HG03469 (cell line): ENCODE measurements around the gene MMP2.

Experiments used
- ATAC-seq: cut with Tn5 transposase; IDR thresholded peaks from one replicate; pipeline ENCODE4 v1.9.1; 2021; ENCODE audit warnings: mild to moderate bottlenecking, moderate library complexity, moderate number of reproducible peaks; ENCODE audit not compliant: unreplicated experiment

MMP2 gene

DNA sequence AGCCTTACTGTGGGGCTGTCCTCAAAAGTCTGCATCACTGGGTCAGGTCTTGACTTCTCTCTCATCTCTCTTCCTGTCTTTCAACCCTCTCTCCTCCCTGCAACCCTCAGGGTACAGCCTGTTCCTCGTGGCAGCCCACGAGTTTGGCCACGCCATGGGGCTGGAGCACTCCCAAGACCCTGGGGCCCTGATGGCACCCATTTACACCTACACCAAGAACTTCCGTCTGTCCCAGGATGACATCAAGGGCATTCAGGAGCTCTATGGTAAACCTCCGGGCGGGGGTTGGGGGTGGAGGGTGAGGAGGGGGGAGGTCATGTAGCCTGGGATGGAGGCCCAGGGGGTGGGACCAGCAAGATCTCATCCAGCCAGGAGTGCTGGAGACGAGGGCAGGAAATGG lies 12.7 kb downstream of the MMP2 start:
- no peak for ATAC-seq

DNA sequence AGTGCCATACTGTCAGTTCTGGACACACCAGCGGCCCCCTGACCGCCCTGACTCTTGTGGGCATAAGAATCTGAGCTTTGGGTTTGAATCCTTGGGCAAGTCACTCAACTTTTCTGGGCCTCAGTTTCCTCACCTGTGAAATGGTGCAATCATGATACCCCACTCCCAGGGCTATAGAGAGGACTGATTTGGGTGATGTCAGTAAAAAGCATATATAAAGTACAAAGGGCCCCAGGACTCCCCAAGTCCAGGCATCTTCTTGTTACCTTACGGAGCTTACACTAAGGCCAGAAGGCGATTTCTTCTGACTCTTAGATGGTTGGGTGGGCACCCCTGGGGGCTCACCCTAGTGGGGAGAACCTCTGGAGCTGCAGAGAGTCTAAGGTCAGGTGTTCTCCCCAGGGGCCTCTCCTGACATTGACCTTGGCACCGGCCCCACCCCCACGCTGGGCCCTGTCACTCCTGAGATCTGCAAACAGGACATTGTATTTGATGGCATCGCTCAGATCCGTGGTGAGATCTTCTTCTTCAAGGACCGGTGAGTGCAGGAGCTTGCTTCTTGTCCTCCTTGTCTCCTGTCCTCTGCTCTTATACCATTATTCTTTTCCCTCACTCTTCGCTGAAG lies 13.9 kb downstream of the MMP2 start:
- ATAC-seq, result no peak

DNA sequence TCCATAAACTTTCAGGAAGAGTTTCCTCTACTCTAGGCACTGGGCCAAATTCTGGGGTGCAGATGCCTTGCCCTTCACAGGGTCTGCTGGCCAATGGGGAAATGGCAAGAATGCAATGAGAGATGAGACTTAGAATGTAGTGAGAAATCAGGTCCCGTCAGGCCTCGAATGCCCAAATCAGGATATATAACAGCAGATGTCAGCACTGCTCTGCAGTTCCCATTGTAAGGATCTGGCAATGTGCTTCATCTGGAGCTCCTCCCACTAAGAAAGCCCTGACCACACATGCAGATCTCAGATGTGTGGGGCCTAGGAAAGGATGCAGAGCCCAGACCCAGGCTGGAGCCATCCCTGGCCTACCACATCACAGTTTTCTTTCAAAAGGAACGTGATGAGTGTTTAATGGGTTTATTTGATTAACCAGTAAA lies 16.0 kb downstream of the MMP2 start:
- no peak for ATAC-seq

DNA sequence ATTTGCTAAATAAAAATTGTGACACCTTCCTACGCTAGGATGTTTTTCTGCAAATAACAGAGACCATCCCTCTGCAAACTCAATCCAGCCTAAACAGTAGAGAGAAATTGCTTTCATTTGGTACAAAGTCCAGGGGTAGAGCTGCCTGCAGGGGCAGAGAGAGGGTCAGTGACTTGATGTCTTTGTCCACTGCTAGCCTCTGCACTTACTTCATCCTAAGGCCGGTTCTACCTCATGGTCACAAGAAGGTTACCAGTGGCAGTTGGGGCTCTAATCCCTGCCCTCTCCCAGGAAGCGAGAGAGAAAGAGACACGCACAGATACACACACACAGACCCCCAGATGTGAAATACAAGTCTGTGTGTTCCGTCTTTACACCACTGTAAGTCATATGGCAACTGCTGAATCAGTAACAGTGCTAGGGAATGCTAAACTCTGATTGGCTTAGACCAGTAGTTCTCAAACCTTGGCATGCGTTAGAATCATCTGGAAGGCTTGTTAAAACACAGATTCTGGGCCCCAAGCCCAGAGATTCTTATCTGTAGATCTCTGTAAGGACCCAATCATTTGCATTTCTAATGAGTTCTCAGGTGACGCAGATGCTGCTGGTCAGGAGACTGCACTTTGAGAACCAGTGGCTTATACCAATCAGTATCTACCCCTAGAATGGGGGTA lies 16.8 kb downstream of the MMP2 start:
- no peak for ATAC-seq

DNA sequence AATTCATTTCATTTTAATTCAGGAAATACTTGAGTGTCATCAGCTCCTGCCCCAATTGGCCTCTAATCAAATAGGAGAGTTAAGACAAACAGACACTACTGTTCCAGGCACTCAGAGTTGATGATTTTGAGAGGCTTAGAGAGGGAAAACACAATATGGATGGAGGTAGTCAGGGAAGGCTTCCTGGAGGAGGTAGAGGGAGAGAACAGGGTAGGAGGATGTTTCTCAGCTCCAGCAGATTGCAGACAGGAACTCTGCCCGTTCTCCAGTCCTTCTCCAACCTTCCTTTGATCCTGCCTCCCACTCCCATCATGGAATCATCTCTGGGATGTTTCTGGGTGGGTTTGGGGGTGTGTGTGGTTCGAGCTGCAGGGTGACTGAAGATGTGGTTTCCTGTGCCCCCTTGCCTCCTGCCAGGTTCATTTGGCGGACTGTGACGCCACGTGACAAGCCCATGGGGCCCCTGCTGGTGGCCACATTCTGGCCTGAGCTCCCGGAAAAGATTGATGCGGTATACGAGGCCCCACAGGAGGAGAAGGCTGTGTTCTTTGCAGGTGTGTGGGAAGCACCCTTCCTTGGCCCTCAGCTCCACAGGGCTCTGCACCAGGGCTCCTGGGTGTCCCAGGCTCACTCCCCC lies 17.6 kb downstream of the MMP2 start:
- no peak for ATAC-seq

DNA sequence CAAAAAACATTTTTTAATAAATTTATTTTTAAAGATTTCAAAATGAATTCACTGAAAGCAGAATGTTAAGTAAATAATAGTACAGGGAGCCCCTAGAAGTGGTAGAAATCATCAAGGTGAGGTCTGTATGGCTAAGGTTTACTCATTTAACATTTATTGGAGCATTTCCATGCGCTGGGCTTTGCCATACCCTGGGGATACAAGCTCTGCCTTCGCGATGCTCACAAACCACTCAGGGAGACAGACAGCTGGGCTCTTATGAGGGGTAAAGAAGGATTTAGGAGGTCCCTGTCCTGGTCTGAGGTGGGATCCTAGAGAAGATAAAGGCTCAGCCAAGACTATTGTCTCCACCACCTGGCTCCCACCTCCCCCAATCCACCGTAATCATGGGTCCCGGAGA lies 18.6 kb downstream of the MMP2 start:
- no peak for ATAC-seq

DNA sequence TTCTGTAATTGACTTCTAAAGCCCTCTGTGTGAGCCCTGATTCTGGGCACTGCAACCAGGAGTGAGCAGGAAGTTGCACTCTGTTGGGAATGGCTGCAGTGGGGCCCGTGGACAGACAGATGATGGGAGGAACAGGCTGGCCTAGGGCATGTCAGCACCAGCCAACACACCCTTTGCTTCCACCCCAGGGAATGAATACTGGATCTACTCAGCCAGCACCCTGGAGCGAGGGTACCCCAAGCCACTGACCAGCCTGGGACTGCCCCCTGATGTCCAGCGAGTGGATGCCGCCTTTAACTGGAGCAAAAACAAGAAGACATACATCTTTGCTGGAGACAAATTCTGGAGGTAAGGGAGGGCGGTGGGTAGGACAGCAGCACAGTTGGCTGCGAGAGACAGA lies 19.1 kb downstream of the MMP2 start:
- ATAC-seq, result no peak

DNA sequence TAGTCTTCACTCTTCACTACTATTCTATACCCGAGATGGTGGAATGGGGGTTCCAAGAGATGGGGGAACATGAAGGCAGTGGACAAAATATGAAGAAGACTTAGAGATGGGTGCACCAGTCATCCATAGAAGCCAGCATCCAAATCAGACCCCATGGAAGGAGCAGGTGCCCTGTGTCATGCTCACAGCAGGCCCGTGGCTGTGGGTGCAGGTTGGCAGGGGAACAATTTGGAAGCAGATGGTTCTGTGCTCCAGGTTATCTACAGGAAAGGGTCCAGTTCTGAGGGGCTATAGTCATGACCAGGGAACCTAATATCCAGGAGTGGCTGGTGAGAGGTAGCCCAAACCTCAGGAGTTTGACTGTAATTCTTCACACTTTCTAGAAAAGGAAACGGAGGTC lies 20.3 kb downstream of the MMP2 start:
- ATAC-seq, result no peak

DNA sequence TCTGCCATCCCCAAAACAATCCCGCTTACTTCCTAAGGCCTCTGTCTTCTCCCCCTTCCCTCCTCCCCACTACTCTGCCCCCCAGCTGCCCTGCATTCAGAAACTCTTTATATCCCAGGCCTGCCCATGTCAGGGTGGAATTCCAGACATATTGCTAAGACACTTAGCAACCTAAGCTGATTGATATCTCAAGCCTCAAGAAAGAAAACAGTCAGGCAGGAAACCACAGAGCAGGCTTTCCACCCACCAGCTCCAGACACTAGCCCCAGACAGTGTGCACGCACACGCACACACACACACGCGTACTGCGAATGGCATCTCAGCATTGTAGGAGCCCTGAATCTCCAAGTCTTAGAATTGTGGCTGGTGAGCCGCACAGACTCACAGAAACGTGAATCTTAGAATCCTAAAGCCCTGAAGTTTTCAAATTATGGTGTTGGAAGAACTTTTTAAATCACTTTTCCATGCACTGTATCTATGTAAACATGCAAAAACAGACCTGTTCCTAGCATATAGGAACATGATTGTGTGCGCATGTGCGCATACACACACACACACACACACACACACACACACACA lies 21.0 kb downstream of the MMP2 start:
- no peak for ATAC-seq

DNA sequence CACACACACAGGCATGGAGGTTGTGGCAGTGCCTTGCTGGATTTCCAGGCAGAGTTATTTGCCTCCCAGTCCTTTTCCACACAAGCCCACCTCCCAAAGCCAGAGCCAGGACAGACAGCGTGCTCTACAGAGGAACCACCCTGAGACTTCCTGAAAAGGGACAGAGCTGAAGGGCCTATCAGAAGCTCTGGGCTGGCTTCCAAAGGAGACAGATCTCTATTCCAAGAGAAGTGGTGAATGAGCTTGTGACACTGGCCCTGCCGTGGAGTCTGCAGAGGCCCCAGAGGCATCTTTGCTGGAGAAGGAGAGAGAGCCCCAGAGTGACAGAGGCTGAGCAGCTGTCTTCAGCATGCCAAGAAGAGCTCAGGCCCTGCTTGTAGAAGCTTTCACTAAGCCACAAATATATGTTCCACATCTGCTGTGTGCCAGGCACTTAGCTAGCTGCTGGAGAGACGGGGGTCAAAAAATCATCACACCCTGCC lies 21.6 kb downstream of the MMP2 start:
- ATAC-seq, result no peak

DNA sequence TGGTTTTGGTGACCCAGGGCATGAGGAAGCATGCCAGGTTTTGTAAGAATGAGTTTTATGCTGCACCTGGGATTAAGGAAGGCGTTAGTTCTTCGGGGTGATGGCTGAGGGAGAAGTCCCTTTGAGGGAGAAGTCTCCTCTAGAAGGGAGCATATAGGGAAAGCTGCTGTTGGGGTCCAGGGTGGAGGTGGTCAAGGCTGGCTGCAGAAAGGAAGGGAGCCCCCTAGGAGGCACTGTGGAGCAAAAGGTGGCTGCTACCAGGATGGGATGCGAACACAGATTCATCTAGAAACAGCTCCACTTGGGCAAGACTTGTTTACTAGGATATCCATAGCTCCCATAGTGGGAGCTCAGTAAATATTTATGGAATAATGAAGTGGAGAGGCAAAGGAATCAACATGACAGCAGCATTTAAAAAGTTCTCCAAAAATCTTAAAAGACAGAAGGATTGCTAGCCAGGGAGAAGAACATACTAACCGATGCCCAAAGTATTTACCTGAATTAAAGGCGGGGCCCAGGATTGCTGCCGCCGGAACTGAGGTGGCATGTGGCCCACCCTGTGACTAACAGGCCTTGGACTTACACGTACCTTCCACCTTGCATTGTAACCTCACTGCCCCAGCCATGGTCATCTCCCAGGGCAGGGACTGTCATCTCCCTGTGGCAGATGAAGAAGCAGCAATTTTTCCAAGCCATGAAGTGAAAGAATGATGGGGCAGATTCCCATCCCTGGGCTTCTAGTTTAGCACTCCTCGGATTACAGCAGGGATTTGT lies 22.7 kb downstream of the MMP2 start:
- no peak for ATAC-seq

DNA sequence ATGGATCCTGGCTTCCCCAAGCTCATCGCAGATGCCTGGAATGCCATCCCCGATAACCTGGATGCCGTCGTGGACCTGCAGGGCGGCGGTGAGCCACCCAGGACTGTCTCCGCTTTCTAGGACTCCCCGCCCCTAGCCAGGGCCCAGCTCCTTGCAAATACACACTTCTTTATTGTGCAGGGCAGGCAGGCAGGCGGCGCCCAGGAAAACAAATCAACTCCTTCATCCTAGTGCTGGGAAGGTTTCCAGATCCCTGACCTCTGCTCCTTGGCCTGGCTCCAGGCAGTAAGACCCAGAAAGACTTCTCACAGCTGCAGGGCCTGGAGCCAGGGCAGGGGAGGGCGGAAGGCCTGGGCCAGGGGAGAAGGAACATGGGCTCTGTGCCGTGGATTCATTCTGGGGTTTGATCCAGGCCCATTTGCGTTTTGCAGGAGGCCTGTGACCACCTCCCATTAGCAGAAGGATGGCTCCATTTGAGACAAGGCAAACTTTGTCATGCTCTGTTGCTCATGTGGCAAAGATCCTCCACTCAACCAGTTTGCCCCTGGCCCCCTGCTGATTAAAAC lies 23.9 kb downstream of the MMP2 start:
- no peak for ATAC-seq

DNA sequence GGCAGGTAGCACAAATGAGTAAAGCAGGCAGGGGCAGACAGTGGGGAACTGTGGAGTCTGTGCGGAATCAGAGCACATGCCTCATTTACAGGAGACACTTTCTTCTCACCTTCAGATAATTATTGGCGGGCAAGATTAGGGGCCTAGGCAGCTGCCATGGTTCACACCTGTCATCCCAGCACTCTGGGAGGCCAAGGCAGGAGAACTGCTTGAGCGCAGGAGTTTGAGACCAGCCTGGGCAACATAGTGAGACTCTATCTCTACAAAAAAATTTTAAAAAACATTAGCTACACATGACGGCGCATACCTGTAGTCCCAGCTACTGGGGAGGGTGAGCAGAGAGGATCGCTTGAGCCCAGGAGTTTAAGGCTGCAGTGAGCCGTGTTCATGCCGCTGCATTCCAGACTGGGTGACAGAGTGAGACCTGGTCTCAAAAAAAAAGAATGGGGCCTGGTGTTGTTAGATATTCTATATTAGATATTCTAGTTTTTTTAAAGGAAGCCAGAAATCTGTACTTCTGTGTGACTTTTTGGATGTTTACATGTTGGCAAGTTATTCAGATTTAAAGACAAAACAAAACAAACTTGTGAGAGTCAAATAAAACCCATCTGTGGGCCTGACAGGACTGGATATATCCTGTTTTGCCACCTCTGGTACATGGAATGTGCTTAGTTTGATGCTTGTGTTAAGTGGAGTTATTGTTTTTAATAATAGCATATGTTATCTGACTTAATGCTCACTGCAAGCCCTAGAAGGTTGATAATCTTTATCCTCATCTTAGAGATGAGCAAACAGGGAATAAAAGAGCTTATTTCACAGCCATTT lies 24.9 kb downstream of the MMP2 start:
- no peak for ATAC-seq

DNA sequence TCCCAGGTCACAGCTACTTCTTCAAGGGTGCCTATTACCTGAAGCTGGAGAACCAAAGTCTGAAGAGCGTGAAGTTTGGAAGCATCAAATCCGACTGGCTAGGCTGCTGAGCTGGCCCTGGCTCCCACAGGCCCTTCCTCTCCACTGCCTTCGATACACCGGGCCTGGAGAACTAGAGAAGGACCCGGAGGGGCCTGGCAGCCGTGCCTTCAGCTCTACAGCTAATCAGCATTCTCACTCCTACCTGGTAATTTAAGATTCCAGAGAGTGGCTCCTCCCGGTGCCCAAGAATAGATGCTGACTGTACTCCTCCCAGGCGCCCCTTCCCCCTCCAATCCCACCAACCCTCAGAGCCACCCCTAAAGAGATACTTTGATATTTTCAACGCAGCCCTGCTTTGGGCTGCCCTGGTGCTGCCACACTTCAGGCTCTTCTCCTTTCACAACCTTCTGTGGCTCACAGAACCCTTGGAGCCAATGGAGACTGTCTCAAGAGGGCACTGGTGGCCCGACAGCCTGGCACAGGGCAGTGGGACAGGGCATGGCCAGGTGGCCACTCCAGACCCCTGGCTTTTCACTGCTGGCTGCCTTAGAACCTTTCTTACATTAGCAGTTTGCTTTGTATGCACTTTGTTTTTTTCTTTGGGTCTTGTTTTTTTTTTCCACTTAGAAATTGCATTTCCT lies 26.5 kb downstream of the MMP2 start:
- no peak for ATAC-seq

DNA sequence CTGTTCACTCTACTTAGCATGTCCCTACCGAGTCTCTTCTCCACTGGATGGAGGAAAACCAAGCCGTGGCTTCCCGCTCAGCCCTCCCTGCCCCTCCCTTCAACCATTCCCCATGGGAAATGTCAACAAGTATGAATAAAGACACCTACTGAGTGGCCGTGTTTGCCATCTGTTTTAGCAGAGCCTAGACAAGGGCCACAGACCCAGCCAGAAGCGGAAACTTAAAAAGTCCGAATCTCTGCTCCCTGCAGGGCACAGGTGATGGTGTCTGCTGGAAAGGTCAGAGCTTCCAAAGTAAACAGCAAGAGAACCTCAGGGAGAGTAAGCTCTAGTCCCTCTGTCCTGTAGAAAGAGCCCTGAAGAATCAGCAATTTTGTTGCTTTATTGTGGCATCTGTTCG lies 27.1 kb downstream of the MMP2 start:
- no peak for ATAC-seq

DNA sequence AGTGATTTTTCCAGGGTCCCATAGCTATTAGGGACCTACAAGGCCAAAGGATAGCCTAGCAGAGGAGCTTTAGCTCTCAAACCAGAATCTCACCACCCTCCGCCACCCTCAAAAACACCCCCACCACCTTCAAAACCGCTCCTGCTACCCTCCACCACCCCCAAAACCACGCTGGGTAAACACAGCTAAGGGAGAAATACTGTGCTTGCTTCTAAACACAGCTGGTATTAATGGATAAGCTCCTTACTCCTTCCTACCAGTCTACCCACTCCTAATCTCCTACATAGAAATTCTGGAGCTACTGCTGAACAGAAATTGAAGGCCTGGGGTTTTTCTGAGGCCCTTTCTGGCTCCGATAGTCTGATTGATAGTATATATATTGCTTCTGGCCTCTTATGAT lies 27.7 kb downstream of the MMP2 start:
- ATAC-seq, result no peak

DNA sequence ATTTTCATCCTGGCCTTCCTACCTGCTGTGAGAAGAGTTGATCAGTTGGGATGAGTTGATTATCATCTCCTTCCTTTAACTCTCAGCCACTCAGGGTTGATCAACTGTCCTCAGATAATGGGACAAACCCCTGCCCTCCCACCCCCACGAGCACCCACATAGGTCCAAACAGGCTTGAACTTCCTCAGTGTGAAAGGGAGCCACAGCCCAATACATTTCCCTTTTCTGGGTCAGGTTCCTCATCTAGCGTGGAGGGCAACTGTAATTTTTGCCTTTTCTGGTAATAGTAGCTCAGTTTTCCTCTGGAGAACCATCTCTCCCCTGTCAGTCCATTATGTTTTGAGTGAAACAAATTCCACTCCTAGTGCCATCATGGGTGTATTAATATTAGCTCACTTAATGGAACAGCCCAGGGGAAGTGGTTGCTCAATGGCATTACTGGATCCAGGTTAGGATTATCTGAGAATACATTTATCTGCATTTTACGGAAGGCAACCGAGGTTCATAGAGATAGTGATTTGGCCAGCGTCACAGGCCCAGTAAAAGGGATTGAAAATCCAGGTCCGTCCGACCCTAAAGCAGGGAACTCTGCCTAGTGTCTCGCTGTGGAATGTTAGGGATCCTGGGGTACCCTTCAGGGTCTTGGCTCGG lies 29.4 kb downstream of the MMP2 start:
- no peak for ATAC-seq

DNA sequence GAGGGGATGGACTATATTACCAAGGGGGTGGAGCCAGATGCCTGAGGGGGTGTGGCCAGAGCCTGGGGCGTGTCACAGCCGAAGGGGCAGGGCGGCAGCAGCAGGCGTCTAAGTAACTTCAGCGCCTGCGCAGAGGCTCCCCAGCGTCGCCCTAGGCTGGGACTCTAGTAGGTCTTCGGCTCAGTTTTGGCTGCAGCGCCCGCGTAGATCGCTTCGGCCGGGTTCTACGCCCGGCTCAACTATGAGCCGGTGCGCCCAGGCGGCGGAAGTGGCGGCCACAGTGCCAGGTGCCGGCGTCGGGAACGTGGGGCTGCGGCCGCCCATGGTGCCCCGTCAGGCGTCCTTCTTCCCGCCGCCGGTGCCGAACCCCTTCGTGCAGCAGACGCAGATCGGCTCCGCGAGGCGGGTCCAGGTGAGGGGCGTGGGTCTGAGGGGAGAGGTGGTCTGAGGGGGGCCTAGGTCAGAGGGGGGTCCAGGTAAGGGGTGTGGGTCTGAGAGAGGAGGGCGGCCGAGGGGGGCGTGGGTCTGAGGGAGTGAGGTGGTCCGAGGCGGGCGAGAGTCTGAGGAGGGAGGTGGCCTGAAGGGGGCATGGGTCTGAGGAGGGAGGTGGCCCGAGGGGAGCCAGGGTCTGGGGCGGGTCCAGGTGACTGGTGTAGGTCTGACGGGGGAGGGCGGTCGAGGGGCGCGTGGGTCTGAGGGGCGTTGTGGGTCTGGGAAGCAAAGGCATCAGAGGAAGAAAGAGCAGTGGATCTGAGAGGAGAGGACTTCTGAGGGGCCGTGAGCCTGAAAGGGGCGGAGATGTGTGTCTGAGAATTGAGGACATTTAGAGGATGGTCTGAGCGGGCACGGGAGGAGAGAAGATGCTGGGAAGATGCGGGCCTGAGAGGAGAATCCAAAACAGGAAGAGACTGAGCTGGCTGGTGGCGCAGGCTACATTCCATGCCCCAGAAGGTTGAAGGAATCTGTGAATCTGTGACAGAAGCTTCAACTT lies 30.2 kb downstream of the MMP2 start, which contains the start of gene LPCAT2:
LPCAT2 (plus strand) TSS at position 132 of the 991 bp plus-strand sequence; CDS start at position 242, 110 bp downstream.
- ATAC-seq, result no peak
